GM19324 (cell line): ENCODE data around the gene TTLL8.

Source experiments
- ATAC-seq: cut with Tn5 transposase; IDR thresholded peaks from one replicate; pipeline ENCODE4 v1.9.1; 2021; ENCODE audit warnings: mild to moderate bottlenecking, moderate library complexity; ENCODE audit not compliant: unreplicated experiment, low FRiP score

The TTLL8 gene

DNA sequence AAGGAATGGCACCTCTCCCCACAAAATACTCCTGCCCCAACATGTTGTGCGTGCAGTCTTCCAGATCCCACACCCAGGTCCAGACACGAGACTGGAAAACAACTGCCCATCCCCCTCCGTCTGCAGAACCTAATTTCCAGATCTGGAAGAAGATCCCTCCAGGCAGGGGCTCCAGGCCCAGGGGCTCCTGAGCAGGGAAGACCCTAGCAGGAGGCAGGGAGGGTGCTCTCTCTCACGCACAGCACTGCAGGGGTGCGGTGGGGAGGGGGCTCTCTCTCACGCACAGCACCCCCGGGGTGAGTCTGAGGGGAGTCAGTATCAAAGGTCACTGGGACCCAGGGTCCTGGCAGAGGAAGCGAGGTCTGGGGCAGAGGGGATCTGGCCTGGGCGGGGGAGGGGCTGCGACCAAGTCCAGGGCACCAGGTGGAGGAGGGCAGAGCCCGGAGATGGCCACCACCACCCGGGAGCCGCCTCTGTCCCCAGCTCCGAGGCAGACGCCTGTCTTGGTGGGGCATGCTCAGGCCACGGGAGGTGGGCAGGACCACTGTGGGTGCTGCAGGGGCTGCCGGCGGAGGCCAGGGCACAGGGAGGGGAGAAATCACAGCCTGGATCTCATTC is 25.5 kb upstream of the TTLL8 start:
- no peak for ATAC-seq

DNA sequence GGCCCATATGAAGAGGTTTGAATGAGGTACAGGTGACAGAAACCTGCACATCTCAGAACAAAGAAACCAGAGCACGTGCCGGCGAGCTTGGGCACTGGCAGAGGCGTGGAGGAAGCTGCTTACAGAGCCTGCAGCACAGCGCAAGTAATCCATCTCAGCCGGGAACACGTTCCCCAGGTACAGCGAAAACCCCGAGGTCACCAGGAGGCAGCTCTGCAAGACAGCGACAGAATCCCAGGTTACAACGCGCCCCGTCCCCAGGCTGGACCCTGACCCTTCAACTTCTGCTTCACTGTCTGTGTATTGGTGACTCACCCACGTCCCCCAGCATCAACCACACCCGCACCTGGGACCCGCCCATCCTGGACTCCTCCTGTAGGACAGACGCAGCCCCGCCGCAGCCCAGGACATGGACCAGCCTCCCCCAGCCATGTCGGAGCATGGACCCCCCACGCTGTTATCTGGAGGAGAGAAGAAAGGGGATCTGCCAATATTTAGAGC is 24.9 kb upstream of the TTLL8 start:
- no peak for ATAC-seq

DNA sequence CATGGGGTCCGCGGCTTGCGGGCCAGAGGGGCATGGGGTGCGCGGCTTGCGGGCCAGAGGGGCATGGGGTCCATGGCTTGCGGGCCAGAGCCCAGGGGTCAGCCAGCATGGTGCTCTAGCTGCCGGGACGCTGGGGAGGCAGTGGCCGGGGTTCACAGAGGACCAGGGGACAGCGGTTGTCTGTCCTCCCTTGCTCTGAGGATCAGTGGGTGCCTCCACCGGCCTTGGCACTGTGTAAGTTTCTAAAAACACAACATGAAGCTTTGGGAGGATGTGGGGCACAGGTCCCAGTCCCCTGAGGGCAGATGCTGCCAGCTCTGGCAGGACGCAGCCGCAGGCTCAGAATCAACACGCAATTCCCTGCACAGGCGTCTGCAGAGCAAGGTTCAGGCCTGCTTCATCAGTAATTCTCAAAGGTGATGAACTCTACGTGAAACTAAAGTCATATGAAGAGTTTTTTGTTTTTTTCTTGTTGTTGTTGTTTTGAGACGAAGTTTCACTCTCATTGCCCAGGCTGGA is 24.2 kb upstream of the TTLL8 start:
- no peak for ATAC-seq

DNA sequence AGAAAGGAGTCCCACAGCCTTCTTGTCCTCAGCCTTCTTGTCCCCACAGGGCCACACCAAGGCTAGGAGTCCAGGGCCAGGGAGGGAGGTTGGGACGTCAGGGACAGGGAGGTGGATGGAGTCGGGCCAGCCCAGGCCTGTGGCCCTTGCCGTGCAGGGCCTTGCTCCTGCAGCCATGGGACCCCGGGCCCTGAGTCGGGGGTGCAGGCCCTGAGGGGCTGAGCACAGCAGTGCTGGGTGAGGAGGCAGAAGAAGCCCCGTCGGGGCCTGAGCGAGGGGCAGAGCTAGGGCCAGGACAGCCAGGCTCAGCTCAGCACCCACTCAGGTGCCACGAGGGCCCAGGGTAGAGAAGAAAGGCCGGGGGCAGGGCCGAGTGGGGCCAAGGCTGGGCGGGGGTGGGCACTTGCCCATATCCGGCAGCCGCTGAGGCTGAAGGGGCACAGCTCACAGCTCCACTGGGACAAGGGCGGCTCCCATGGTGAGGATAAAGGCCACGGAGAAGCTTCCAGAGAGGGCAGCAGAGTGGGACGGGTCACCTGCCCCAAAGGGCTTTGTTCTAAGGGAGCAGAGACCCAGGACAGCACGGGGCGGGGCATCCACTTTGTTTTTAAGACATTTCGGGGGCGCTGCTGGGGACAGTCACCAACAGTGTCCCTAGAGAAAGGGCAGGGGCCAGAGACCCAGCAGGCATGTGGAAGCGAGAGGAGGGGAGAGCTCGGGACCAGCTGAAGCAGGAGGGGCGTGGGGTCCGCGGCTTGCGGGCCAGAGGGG is 23.5 kb upstream of the TTLL8 start:
- no peak for ATAC-seq

DNA sequence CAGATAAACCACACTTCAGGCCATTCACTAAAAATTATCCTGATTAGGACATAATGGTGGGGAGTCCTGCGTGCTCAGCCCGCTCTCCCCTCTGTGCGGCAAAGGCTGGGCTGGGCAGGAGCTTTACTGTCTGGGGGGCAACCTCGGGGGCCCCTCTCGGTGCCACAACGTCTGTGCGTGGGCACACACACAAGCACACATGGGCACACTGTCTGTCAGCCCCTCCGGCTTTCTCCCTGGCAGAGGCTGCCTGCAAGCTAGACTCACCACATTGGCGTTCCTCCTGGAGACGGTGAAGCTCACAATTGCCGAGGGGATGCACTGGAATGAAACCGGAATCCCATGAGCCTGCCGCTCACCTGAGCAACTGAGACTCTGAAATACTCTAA is 22.0 kb upstream of the TTLL8 start:
- ATAC-seq, result no peak

DNA sequence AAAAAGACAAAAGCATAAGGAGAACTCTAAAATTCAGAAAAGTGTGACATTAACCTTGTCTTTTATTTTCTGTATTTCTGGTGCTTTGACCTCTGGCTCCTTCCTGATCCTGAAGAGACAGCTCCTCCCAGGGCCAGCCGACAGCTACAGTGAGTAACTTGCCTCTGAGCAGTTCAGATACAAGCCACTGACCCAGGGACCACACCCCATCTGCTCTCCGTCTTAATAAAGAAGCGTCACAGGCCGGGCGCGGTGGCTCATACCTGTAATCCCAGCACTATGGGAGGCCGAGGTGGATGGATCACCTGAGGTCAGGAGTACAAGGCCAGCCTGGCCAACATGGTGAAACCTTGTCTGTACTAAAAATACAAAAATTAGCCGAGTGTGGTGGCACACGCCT is 20.7 kb upstream of the TTLL8 start:
- ATAC-seq, result no peak

DNA sequence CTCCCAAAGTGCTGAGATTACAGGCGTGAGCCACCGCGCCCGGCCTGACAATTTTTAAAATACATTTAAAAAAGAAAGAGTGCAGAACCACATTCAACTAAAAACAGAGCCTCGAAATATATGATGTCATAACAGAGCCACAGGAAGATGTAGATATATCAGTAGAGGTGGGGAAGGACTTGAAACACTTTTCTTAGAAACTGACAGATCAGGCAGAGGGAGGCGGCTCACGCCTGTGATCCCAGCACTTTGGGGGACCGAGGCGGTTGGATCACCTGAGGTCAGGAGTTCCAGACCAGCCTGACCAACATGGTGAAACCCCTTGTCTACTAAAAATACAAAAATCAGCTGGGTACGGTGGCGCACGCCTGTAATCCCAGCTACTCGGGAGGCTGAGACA is 20.1 kb upstream of the TTLL8 start:
- ATAC-seq, result no peak

DNA sequence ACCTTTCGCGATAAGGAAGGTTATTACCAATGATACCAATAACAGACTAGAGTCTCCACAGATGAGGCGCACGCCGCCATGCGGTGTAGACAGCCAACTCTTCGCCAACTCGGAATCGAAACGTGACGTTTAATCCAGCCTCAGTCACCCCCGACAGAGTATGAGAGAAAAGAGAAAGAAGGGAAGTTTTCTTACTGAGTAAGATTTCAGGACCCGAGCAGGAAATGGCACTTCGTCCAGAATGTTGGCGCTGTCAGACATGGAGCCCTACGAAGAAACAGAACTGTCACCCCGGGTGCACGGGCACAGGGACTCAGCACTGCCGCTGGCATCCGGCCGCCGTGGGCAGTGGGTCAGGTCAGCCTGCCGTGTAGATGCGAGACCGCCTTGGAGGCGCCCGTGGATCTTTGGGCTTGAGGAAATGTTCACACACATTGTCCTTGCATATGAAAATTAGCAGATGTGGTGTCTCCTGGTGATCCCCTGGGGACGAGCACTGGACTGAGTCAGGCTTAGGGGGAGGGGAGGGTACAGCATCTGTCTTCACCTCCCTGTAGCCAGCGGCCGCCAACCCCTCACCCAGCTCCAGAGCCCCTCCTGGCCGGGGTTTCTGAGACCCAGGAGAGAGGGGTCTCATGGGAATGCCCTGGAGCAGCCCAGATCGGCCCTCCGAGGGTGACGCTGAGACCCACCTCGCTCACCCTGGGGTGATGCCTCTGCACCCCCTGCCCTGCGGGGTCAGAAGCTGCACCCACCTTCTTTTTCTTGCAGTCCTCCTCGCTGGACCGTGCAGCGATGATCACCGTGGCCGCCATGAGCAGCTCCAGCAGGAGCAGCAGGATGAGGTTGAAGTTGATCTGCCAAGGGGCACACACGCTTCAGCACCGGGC is 18.8 kb upstream of the TTLL8 start:
- no peak for ATAC-seq

DNA sequence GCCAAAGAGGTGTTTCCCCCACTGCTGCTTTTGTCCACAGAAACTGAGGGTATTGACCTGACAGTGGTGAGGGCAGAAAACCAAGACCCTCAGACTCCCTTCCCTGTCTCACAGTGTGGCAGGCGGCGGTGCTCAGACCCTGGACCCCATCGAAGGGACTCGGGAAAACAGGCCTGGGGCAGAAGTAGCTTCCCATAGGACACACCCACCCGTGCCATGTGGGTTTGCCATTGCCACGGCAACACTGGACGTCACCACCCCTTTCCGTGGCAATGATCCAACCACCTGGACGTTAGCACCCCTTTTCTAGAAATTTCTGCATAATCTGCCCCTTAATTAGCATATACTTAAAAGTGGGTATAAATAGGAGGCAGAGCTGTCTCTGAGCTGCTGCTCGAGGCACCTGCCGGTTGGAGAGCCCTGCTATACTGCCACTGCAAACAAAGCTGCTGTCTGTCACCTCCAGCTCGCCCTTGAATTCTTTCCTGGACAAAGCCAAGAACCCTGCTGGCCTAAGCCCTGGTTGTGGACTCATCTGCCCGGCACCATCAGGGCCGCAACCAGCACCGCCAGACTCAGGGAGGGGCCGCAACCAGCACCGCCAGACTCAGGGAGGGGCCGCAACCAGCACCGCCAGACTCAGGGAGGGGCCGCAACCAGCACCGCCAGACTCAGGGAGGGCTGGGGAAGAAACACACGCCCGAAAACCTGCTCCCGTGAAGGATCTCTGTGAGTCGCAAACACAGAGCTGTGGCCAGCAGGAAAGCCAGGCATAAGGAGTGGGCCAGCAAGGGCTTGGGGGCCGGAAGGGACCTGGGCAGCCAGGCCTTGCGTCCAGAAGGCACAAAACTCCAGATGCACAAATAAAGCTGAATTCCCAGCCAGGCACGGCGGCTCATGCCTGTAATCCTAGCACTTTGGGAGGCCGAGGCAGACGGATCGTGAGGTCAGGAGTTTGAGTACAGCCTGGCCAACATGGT is 16.7 kb upstream of the TTLL8 start:
- no peak for ATAC-seq

DNA sequence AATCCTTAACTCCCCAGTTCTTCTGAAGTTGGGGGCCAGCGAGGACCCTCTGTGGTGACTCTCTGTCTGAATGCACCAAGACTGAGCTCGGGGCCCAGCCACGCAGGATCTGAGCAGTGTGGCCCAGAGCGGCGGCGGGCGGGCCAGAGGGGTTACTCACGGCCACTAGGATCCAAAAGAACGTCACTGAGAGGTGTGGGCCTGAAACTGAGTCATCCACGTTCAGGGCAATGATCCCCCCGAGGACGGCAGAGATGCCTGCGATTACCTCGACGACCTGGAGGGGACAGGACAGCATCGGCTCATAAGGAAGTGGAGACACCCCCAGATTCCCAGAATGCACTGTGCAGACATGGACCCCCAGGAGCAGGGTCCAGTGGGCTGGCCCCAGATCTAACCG is 16.0 kb upstream of the TTLL8 start:
- ATAC-seq, result no peak

DNA sequence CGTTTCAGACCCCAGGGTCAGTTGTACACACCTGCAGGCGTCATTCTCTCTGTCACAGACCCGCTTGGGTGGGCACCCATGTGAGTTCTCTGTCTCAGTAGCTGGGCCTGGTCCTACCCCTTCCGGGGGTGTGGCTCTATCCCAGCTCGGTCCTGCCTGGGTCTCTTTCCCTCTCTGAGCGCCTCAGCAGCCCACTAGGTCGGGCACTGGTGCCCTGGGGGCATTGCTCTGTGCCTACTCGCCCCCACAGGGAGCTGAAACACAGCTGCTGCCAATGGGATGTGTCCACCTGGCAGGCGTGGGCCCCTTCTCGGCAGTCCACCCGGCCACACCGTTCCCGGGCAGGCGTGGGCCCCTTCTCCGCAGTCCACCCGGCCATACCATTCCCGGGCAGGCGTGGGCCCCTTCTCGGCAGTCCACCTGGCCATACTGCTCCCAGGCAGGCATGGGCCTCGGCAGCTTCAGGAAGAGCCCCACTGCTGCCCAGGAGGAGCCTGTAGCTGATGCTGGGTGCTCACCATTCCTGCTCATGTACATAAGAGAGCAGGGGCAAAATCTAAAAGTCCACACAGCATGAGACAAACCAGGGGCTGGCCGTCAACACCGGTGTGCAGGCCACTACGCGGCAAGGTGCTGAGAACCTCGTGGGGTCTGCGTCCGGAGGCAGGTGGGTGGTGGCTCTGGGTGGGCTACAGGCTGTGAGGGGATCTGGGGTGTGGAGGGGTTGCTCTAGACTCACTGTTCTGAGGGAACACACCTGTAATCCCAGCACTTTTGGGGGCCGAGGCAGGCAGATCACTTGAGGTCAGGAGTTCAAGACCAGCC is 14.8 kb upstream of the TTLL8 start:
- ATAC-seq, result no peak

DNA sequence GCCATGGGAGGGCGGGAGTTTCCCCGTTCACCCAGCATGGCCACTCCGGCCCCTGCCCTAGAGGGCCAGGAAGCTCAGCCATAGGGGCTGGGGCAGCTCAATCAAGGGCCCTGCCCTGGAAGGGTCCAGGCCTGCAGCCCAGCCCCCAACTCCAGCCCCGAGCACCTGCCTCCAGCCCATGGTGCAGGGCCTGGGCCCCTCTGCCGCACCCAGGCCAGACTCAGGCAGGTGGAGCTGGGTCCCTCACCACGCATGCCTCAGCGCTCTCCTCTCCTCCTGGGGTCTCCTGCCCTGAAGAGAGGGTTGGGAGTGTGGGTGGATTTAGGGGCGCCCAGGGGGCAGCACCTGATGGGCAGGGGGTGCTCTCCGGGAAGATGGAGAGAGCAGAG is 14.1 kb upstream of the TTLL8 start:
- no peak for ATAC-seq

DNA sequence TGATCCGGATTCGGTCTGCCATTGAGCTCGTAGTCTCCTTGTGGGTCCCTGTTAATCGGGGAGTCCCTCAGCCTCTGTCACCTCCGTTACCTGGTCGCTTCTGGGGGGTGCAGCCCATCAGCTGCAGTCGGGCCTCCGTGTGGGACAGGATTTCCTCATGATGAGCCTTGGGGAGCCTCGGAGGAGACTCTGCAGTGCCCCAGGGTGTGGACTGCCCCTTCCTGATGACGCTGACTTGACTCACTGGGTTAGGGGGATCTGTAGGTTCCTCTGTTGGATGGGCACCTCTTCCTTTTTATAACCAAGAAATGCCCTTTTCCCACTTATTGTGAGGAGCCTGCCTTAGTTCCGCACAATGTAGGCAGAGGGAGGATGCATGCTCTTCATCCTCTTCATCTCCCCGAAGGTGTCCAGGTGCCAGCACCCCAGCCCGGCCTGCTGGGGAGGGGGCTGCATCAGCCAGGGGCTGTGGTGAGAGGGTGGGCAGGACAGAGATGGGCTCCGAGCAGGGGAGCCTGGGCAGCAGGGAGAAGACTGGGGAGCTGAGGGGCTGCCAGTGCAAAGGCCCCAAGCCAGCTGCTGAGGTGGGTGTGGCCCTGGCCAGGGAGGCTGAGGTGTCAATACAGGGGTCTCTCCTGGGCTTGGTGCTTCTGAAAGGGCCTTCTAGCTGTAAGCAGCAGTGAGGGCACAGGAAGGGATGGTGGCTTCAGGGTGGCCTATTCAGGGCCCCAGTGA is 13.5 kb upstream of the TTLL8 start:
- no peak for ATAC-seq

DNA sequence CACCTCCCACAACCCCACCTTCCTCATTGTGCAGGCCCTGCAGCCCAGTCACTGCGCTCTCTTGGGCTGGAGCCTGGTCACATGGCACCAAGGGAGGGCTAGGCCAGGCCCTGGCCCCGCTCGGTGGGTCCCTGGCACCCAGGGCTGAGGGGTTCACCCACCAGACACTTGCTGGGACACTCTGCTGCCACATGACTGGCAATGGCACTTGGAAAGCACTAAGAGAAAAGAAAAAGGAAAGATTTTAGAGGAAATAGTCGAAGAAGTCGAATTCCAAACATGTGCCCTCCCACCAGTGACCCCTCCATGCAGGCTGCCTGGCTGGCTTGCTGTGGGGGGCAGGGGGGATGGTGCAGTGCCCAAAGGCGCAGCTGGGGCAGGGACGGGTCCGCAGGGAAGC is 12.3 kb upstream of the TTLL8 start:
- no peak for ATAC-seq

DNA sequence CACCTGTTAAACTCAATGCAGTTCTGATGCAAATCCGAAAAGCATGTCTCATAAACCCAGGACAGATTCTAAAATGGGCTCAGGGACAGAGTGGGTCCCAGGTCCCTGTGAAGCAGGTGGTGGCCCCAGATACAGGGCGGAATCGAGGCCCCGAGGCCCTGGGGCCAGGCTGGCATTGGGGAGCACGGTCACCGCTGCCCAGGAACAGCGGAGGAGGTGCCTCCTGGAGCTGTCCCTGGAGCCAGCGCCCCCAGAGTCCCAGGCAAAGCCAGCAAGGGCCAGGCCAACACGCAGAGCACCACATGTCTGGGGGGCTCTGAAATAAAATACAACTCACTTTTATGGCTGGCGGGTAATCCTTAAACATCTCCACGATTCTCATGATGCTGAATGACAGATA is 10.0 kb upstream of the TTLL8 start:
- no peak for ATAC-seq

DNA sequence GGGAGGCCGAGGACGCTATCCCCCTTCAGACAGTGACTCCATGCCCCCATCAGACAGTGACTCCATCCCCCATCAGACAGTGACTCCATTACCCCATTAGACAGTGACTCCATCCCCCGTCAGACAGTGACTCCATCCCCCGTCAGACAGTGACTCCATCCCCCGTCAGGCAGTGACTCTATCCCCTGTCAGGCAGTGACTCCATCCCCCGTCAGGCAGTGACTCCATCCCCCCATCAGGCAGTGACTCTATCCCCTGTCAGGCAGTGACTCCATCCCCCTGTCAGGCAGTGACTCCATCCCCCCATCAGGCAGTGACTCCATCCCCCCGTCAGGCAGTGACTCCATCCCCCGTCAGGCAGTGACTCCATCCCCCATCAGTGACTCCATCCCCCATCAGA is 9.1 kb upstream of the TTLL8 start:
- ATAC-seq, result no peak

DNA sequence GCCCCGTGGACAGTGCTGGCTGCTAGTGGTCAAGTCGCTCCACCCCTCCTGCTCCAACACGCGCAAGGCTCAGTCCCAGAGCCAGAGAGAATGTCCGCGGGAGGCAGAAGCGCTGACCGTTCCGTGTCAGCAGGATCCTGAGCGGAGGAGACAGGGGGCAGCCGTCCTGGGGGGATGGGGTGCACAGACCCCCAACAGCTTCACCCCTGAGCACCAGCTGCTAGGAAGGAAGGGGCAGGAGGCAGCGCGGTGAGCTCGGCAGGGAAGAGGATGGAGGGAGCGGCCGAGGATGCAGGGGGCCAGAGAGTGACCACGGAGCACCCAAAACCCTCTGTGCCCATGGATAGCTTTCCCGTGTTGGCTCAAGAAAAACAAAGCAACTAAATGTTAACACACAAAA is 6.4 kb upstream of the TTLL8 start:
- ATAC-seq, result no peak

DNA sequence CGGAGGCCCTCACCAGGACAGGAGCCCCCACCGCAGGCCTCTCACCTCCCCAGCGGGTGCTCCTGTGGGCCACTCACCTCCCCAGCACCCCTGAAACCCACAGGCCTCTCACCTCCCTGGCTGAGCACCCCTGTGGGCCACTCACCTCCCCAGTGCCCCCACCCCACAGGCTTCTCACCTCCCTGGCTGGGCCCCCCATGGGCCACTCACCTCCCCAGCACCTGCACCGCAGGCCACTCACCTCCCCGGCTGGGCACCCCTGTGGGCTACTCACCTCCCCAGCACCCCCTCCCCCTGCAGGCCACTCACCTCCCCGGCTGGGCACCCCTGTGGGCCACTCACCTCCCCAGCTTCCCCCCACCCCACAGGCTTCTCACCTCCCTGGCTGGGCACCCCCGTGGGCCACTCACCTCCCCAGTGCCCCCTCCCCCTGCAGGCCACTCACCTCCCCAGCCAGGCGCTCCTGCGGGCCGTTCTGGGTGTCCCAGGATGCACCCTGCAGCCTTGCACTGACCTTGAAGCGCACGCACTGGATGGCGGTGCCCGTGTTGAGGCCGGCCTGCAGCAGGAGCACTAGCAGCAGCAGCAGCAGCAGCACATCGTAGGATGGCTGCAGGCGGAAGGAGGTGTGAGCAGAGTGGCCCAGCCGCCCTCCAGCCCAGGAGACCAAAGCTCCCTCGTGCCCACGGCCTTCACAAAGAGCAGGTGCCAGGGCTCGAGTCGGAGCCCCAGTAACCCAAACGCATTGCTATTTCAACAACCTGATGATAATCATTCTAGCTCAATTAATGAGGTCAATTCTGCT is 5.7 kb upstream of the TTLL8 start:
- ATAC-seq, result no peak
